ENCODE results near the gene C1orf226.
"Not testable (repeated sequence)": the region's sequence is repeated elsewhere in the genome, so short reads cannot be mapped to it uniquely, and the experiment has no call there.

C1orf226 gene

GRCh38 chr1:162405800-162406199 lies 24.3 kb downstream of the C1orf226 start:
- no peak for DNase-seq (ENCODE audit: low spot score)

GRCh38 chr1:162406811-162407210 lies 25.3 kb downstream of the C1orf226 start:
- DNase-seq (ENCODE audit: low spot score), result no peak

GRCh38 chr1:162407539-162407938 lies 26.0 kb downstream of the C1orf226 start:
- DNase-seq (ENCODE audit: low spot score), result no peak

- no peak for DNase-seq (ENCODE audit: low spot score)
Measured at GRCh38 chr1:162412002-162412401, 30.5 kb downstream of the C1orf226 start, which contains the start of gene SH2D1B. Gene SH2D1B, minus strand, starts transcription at chr1:162412136. Its CDS starts 120 bp downstream, at chr1:162412016.

GRCh38 chr1:162416215-162416614 lies 34.7 kb downstream of the C1orf226 start:
- DNase-seq (ENCODE audit: low spot score), result no peak

GRCh38 chr1:162416909-162417308 lies 35.4 kb downstream of the C1orf226 start:
- no peak for DNase-seq (ENCODE audit: low spot score)

GRCh38 chr1:162417650-162418049 lies 36.1 kb downstream of the C1orf226 start:
- DNase-seq (ENCODE audit: low spot score), result no peak

GRCh38 chr1:162418584-162418983 lies 37.1 kb downstream of the C1orf226 start:
- DNase-seq (ENCODE audit: low spot score), result not testable (repeated sequence)

- not testable (repeated sequence) for DNase-seq (ENCODE audit: low spot score)
Measured at GRCh38 chr1:162419450-162419931, 38.0 kb downstream of the C1orf226 start.

GRCh38 chr1:162420120-162420519 lies 38.6 kb downstream of the C1orf226 start:
- DNase-seq (ENCODE audit: low spot score), result no peak

GRCh38 chr1:162421258-162422164 lies 40.0 kb downstream of the C1orf226 start:
- DNase-seq (ENCODE audit: low spot score), result no peak

GRCh38 chr1:162422662-162423375 lies 41.3 kb downstream of the C1orf226 start:
- DNase-seq (ENCODE audit: low spot score), result no peak

- no peak for DNase-seq (ENCODE audit: low spot score)
Measured at GRCh38 chr1:162430583-162430982, 49.1 kb downstream of the C1orf226 start.

- DNase-seq (ENCODE audit: low spot score), result not testable (repeated sequence)
Measured at GRCh38 chr1:162432977-162433713, 51.6 kb downstream of the C1orf226 start.
